ENCODE measurements around the gene C14orf132. TPM values are rescaled to one million over a fixed set of nuclear protein-coding genes. Genes with fewer than 3 reads are reported as not detected.

The C14orf132 gene
- total and polyA plus RNA-seq, 10 of the 15 experiments (the other 5 are each of a cell fraction or from before 2014, with no cell fraction given): under 0.01 to 1.2 (median 0.03) TPM; not detected in 2

GRCh38 chr14:96089401-96089800 is 50.2 kb downstream of the C14orf132 start:
- no peak overlapping the region for H3K27ac ChIP-seq (ENCODE audit: control insufficient read depth, insufficient read depth)
- ATAC-seq: no peak

More at GRCh38 chr14:96089401-96089800, 50.2 kb downstream of the C14orf132 start:
- BruUV-seq (replicated peaks): no TSS peak
- ChIA-PET POLR2A (no interaction called here), CTCF (interaction anchor here (1.2 to 1.6 kb wide), 2 partner anchors 9 to 33 kb away, joined by 3 to 4 read pairs; no protein-coding TSS in a partner anchor), SMC1A (ENCODE audit: uncharacterized antibody, unreplicated experiment) (interaction anchor here (0.9 kb wide), 1 partner anchor 32 kb away, joined by 3 read pairs; no protein-coding TSS in a partner anchor), RAD21 (ENCODE audit: unreplicated experiment) (interaction anchor here (1.0 kb wide), 1 partner anchor 9 kb away, joined by 4 read pairs; no protein-coding TSS in a partner anchor)
- Histone ChIP-seq H3K36me3 (ENCODE audit: control insufficient read depth in 2 of 2, insufficient read depth in 2 of 2, low read length in 1 of 2) (no peaks in the 10 kb centered on the region), H3K4me2 (ENCODE audit: control insufficient read depth, insufficient read depth) (no peak overlapping the region), H3K27me3 (replicated peaks in 1 of 2; ENCODE audit: control insufficient read depth in 2 of 2, insufficient read depth in 2 of 2, low read length in 1 of 2) (peaks cover 2 to 5% of the 10 kb centered on the region in 2 experiments; a peak in 2 of 4 replicates), H3K4me3 (no peak overlapping the region), H3K79me2 (ENCODE audit: control insufficient read depth, insufficient read depth, low read length) (no peaks in the 10 kb centered on the region), H3K4me1 (ENCODE audit: control insufficient read depth, insufficient read depth, low read length) (no peaks in the 10 kb centered on the region), H3K9ac (ENCODE audit: control insufficient read depth, insufficient read depth, low read length) (no peak overlapping the region), H2AFZ (ENCODE audit: control insufficient read depth, low read depth, low read length) (no peak overlapping the region), H4K20me1 (ENCODE audit: control insufficient read depth, insufficient read depth) (no peaks in the 10 kb centered on the region), H3K9me3 (replicated peaks; ENCODE audit: control insufficient read depth, insufficient read depth, low read length) (no peaks in the 10 kb centered on the region)
- no peak for DNase-seq (ENCODE audit: low read depth, low spot score)
- TF ChIP-seq CBX5 (IDR thresholded peaks at IDR 0.05; ENCODE audit: low read depth): no peak
- no peak for TF ChIP-seq MEF2A (IDR thresholded peaks at IDR 0.05; ENCODE audit: insufficient read depth, low read depth, low read length)
- TF ChIP-seq SMARCA5 (IDR thresholded peaks at IDR 0.05): no peak
- TF ChIP-seq ZNF274 (IDR thresholded peaks at IDR 0.05; ENCODE audit: insufficient read depth, insufficient read length): no peak
- no peak for TF ChIP-seq KDM1A (IDR thresholded peaks at IDR 0.05; ENCODE audit: borderline replicate concordance)
- no peak for TF ChIP-seq PRDM15 (CRISPR knock-in tag; IDR thresholded peaks at IDR 0.05)
- TF ChIP-seq MYC (IDR thresholded peaks at IDR 0.05; ENCODE audit: insufficient read depth, insufficient read length, insufficient replicate concordance, low read length, severe bottlenecking): no peak
- TF ChIP-seq ZBTB11 (CRISPR knock-in tag; IDR thresholded peaks at IDR 0.05): no peak
- no peak for TF ChIP-seq RELA (IDR thresholded peaks at IDR 0.05; ENCODE audit: borderline replicate concordance, partially characterized antibody)
- TF ChIP-seq MLLT1 (IDR thresholded peaks at IDR 0.05): no peak
- WGBS (ENCODE audit: insufficient coverage, insufficient replicate concordance, low lambda C conversion rate, missing lambda C conversion rate): 5% methylated on average over 4 of the region's 4 CpGs
- intact Hi-C loops (cut with micrococcal nuclease; ENCODE audit: unreplicated experiment) (no loop called here), in situ Hi-C loops (cut with MboI) (no loop called here)
- no peak for FAIRE-seq
